Left lung (tissue), 10 donors: ENCODE measurements around the gene MASP2. TPM values are rescaled to one million over a fixed set of nuclear protein-coding genes. Genes with fewer than 3 reads are reported as not detected.

Experiments used
- ATAC-seq: fragments of 200-7000 bp; cut with Tn5 transposase; one replicate; pipeline ENCODE4 v1.9.1; 2020; ENCODE audit warnings: moderate library complexity
- DNase-seq, 4 donors: peaks; one replicate each; pipeline ENCODE4 v3.0.0-alpha.2; 2013 to 2020
- H3K27ac ChIP-seq, 2 donors: fragments of 200-600 bp; sonication (generic) in 1 of 2; one replicate each; pipeline versions ENCODE4 v1.5.0 to v1.8.0; 2020 to 2021
- H3K27me3 ChIP-seq, 2 donors: fragments of 200-600 bp; sonication (generic) in 1 of 2; one replicate each; pipeline versions ENCODE4 v1.5.0 to v1.8.0; 2020 to 2021
- H3K36me3 ChIP-seq, 2 donors: fragments of 200-600 bp; sonication (generic) in 1 of 2; one replicate each; pipeline versions ENCODE4 v1.5.0 to v1.8.0; 2020 to 2021
- H3K4me1 ChIP-seq, 2 donors: fragments of 200-600 bp; one replicate each; pipeline ENCODE4 v1.8.0; 2021
- H3K4me3 ChIP-seq, 2 donors: fragments of 200-600 bp; sonication (generic) in 1 of 2; one replicate each; pipeline versions ENCODE4 v1.5.0 to v1.8.0; 2020 to 2021; ENCODE audit warnings: mild to moderate bottlenecking in 1 of 2
- H3K9me3 ChIP-seq, 2 donors: fragments of 200-600 bp; sonication (generic) in 1 of 2; one replicate each; pipeline versions ENCODE4 v1.5.0 to v1.8.0; 2020 to 2021
- intact Hi-C, 2 donors: fragments of 100-400 bp; cut with DNase I; formaldehyde crosslinking; loops; one replicate each; pipeline versions ENCODE4 v1.11.2 to v1.14.2; 2022
- polyA plus RNA-seq, 6 donors: library from polyadenylated mRNA; unstranded; fragments of 120-200 nt; gene quantifications; one replicate each; pipeline ENCODE4 v1.2.1, GENCODE V29; 2013; ENCODE audit not compliant: insufficient read length in 6 of 6
- total RNA-seq, 2 donors: library from RNA; stranded (reverse); fragmentation: NEBNext Ultra II Directional; extraction: Animal tissue kit (Norgen Biotek cat#: 25700); gene quantifications; one replicate each; pipeline ENCODE4 v1.2.1, GENCODE V29; 2021
- TF ChIP-seq, protein P1 (sequence below), 2 donors: fragments of 200-600 bp; sonication (generic) in 1 of 2; IDR thresholded peaks; one replicate each; pipeline versions ENCODE4 v1.5.0 to v1.8.0; 2021; ENCODE audit warnings: antibody characterized with exemption in 2 of 2
- donor health status: DM: no; HTN: yes; CAD: no.
- donor health status: DM: no; HTN: no; CAD: no.

The MASP2 gene
- total and polyA plus RNA-seq, 8 donors, result 8.9 to 12.3 (median 10.9) TPM; not detected in 2

DNA sequence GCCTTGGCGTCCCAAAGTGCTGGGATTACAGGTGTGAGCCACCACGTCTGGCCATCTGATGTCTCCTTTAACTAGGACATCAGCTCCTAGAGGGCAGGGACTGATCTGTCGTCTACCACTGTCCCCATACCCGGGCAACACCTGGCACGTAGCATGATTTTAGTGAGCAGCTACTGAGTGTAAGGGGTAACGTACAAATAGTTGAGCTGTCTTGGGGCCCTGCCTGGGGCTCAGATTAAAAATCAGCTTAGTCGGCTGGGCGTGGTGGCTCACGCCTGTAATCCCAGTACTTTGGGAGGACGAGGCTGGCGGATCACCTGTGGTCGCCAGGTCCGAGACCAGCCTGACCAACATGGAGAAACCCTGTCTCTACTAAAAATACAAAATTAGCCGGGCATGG is 11.0 kb upstream of the MASP2 start:
- no peaks in the 10 kb centered on the region for H3K9me3 ChIP-seq
- H3K27ac ChIP-seq, result no peak overlapping the region
- peaks cover 14 to 31% of the 10 kb centered on the region in 2 donors for H3K4me1 ChIP-seq
- intact Hi-C loops, result no loop called here
- DNase-seq (no peak), ATAC-seq (no peak)
- TF ChIP-seq, protein P1, sequence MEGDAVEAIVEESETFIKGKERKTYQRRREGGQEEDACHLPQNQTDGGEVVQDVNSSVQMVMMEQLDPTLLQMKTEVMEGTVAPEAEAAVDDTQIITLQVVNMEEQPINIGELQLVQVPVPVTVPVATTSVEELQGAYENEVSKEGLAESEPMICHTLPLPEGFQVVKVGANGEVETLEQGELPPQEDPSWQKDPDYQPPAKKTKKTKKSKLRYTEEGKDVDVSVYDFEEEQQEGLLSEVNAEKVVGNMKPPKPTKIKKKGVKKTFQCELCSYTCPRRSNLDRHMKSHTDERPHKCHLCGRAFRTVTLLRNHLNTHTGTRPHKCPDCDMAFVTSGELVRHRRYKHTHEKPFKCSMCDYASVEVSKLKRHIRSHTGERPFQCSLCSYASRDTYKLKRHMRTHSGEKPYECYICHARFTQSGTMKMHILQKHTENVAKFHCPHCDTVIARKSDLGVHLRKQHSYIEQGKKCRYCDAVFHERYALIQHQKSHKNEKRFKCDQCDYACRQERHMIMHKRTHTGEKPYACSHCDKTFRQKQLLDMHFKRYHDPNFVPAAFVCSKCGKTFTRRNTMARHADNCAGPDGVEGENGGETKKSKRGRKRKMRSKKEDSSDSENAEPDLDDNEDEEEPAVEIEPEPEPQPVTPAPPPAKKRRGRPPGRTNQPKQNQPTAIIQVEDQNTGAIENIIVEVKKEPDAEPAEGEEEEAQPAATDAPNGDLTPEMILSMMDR (IDR thresholded peaks at IDR 0.05), result no peak
- H3K36me3 ChIP-seq, result peaks cover 0 to 44% of the 10 kb centered on the region in 2 donors
- H3K27me3 ChIP-seq, result peaks cover 0 to 4% of the 10 kb centered on the region in 2 donors
- H3K4me3 ChIP-seq, result no peak overlapping the region

DNA sequence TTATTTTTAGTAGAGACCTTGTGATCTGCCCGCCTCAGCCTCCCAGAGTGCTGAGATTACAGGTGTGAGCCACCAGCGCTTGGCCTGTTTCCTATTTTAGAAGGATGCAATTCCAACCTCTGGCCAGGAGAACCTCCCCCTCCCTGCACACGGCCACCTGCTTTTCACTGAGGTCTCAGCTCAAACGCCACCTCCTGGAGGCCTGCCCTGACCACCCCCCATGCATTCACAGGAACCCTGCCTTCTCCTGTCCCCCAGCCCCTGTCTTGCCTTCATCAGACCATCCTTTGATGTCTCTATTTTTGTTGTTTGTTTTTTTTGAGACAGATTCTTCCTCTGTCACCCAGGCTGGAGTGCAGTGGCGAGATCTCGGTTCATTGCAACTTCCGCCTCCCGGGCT is 10.4 kb upstream of the MASP2 start:
- H3K4me3 ChIP-seq, result no peak overlapping the region
- TF ChIP-seq, protein P1 (IDR thresholded peaks at IDR 0.05), result no peak
- peaks cover 14 to 33% of the 10 kb centered on the region in 2 donors for H3K4me1 ChIP-seq
- peaks cover 0 to 43% of the 10 kb centered on the region in 2 donors for H3K36me3 ChIP-seq
- peaks cover 0 to 8% of the 10 kb centered on the region in 2 donors for H3K27me3 ChIP-seq
- ATAC-seq (no peak), DNase-seq (no peak)
- intact Hi-C loops, result no loop called here
- no peaks in the 10 kb centered on the region for H3K9me3 ChIP-seq
- H3K27ac ChIP-seq, result no peak overlapping the region

DNA sequence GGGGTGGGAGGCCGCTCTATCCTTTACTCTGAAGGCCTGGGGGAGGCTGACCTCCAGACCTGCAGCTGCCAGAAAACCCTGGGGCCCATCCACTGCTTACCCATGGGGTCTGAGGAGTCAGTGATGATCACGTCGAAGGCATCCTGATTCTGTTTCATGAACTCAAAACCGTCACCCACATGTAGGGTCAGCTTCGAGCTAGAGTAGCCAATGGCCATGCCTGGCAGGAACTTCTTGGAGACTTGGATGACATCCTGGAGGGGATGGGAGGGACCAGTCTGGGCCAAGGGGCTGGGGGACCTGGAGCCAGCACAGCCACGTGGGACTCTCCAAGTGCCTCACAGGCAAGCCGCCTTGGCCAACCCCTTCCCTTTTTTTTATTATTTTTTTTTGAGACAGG is 9.5 kb upstream of the MASP2 start:
- peaks cover 0 to 43% of the 10 kb centered on the region in 2 donors for H3K36me3 ChIP-seq
- no peak overlapping the region for H3K27ac ChIP-seq
- peaks cover 0 to 8% of the 10 kb centered on the region in 2 donors for H3K27me3 ChIP-seq
- no peaks in the 10 kb centered on the region for H3K9me3 ChIP-seq
- H3K4me1 ChIP-seq, result peaks cover 14 to 38% of the 10 kb centered on the region in 2 donors
- no peak for ATAC-seq
- intact Hi-C loops, result no loop called here
- H3K4me3 ChIP-seq, result no peak overlapping the region
- DNase-seq, result no peak
- TF ChIP-seq, protein P1 (IDR thresholded peaks at IDR 0.05), result no peak

DNA sequence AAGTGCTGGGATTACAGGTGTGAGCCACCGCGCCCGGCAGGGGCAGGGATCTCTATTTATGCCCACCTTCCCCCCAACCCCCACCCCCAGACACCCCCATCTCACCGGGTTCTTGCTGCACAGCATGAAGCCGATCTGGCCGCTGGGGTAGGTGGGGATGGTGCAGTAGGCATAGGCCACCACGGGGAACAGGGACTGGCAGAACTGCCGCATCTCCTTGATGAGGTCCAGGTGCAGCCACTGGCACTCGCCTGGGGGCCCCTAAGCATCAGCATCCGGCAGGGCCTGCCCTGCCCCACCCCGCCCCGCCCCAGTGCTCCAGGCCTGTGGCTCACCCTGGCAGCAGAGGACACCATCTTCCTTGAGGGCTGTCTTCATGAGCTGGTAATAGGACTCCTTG is 8.6 kb upstream of the MASP2 start:
- ATAC-seq, result no peak
- TF ChIP-seq, protein P1 (IDR thresholded peaks at IDR 0.05), result no peak
- no peaks in the 10 kb centered on the region for H3K9me3 ChIP-seq

DNA sequence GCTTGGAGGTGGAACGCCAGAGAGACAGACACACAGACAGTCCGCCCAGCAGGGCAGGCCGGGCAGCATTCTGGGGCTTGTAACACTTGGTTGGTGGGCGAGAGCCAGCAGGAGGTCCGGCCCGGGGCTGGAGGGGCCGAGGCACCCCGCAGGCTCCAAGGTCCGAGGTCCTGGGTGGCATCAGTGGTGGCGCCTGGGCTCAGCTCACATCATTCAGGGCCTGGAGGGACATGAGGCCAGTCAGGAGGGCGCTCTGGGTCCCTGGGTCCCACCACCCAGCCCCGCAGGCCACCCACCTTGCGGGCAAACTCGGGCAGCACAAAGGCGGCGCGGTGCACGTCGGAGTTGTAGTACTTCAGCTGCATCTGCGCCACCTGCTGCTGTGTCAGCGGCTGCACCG is 7.6 kb upstream of the MASP2 start:
- peaks cover 0 to 8% of the 10 kb centered on the region in 2 donors for H3K27me3 ChIP-seq
- no peak overlapping the region for H3K27ac ChIP-seq
- DNase-seq (no peak), ATAC-seq (no peak)
- TF ChIP-seq, protein P1 (IDR thresholded peaks at IDR 0.05), result no peak
- H3K36me3 ChIP-seq, result peaks cover 0 to 43% of the 10 kb centered on the region in 2 donors
- intact Hi-C loops, result no loop called here
- no peaks in the 10 kb centered on the region for H3K9me3 ChIP-seq
- H3K4me3 ChIP-seq, result no peak overlapping the region
- H3K4me1 ChIP-seq, result peaks cover 8 to 27% of the 10 kb centered on the region in 2 donors

More for the DNA sequence above, 8.6 kb upstream of the MASP2 start:
- H3K36me3 ChIP-seq, result peaks cover 0 to 43% of the 10 kb centered on the region in 2 donors
- H3K4me3 ChIP-seq, result no peak overlapping the region
- intact Hi-C loops, result no loop called here
- H3K27ac ChIP-seq, result no peak overlapping the region
- peaks cover 0 to 8% of the 10 kb centered on the region in 2 donors for H3K27me3 ChIP-seq
- H3K4me1 ChIP-seq, result peaks cover 8 to 32% of the 10 kb centered on the region in 2 donors
- DNase-seq, result no peak
